MCF 10A (cell line): Measurements from ENCODE around the gene LCE1B. TPM values are rescaled to one million over a fixed set of nuclear protein-coding genes. Genes with fewer than 3 reads are reported as not detected.

Source experiments
- BruUV-seq: library from RNA; stranded (reverse); fragments of 400-500 nt; replicated peaks from 2 replicates; lab custom pipeline; 2021; lab: Mats Ljungman, UMichigan
- CTCF ChIA-PET: fragments of 300-600 bp; sonication (Branson Sonifier 250); formaldehyde crosslinking; extraction: SDS; loops from one replicate; lab custom pipeline; 2021; ENCODE audit warnings: antibody characterized with exemption, inconsistent platforms; lab: Yijun Ruan, JAX
- POLR2A ChIA-PET: fragments of 300-600, 350-650 bp; sonication (Branson Sonifier 250); formaldehyde crosslinking; extraction: SDS; loops from one replicate; lab custom pipeline; 2020; ENCODE audit warnings: antibody characterized with exemption, inconsistent platforms; lab: Yijun Ruan, JAX
- DNase-seq: peaks from one replicate; pipeline ENCODE4 v3.0.0-alpha.2; 2018; ENCODE audit not compliant: unreplicated experiment
- H3K27ac Mint-ChIP-seq: one replicate; pipeline ENCODE4 v1.8.0; 2022; ENCODE audit warnings: mild to moderate bottlenecking, low read depth, mixed read lengths; ENCODE audit not compliant: unreplicated experiment
- H3K27me3 Mint-ChIP-seq: one replicate; pipeline ENCODE4 v1.8.0; 2022; ENCODE audit warnings: mixed read lengths; ENCODE audit not compliant: insufficient read depth, unreplicated experiment
- H3K36me3 Mint-ChIP-seq: one replicate; pipeline ENCODE4 v1.8.0; 2022; ENCODE audit warnings: mild to moderate bottlenecking, moderate library complexity, mixed read lengths; ENCODE audit not compliant: insufficient read depth, unreplicated experiment
- H3K4me1 Mint-ChIP-seq: one replicate; pipeline ENCODE4 v1.8.0; 2022; ENCODE audit warnings: mixed read lengths; ENCODE audit not compliant: insufficient read depth, unreplicated experiment
- H3K4me3 Mint-ChIP-seq: one replicate; pipeline ENCODE4 v1.8.0; 2022; ENCODE audit warnings: mild to moderate bottlenecking, moderate library complexity, mixed read lengths; ENCODE audit not compliant: unreplicated experiment
- H3K9me3 Mint-ChIP-seq: one replicate; pipeline ENCODE4 v1.8.0; 2022; ENCODE audit warnings: mixed read lengths; ENCODE audit not compliant: unreplicated experiment
- CTCF ChIP-seq: fragments of 200-600 bp; IDR thresholded peaks from one replicate; pipeline ENCODE4 v1.8.0; 2022; ENCODE audit warnings: antibody characterized with exemption, mild to moderate bottlenecking; ENCODE audit not compliant: unreplicated experiment
- intact Hi-C: fragments of 100-400 bp; cut with micrococcal nuclease; formaldehyde crosslinking; loops from 2 replicates; pipeline ENCODE4 v1.14.1; 2022
- total RNA-seq: library from RNA; stranded (reverse); gene quantifications from 2 replicates; pipeline ENCODE4 v1.2.3, GENCODE V29; 2022

The LCE1B gene
- total RNA-seq, 1 experiment from 2014 or later, result 2.0 TPM

- no peak overlapping the region for H3K4me3 Mint-ChIP-seq
- H3K27ac Mint-ChIP-seq, result no peak overlapping the region
- POLR2A ChIA-PET, result no interaction called here
Measured at GRCh38 chr1:152858062-152858461, 46.3 kb downstream of the LCE1B start.

GRCh38 chr1:152859696-152860095 is 47.9 kb downstream of the LCE1B start, which contains the start of gene LCE7A:
TSS of gene LCE7A (plus strand) at chr1:152859996. CDS start at chr1:152860698, 702 bp downstream.
- Mint-ChIP-seq H3K27ac (no peak within 1 kb of the TSS), H3K4me1 (no peaks in the 10 kb centered on the region), H3K27me3 (no peaks in the 10 kb centered on the region), H3K9me3 (no peaks in the 10 kb centered on the region), H3K36me3 (no peaks in the 10 kb centered on the region), H3K4me3 (no peak within 1 kb of the TSS)
- CTCF ChIA-PET, result interaction anchor here (1.4 to 12.2 kb wide), 2 partner anchors 11 to 207 kb away, joined by 8 to 100 read pairs; no protein-coding TSS in a partner anchor
- intact Hi-C loops, result no loop called here
- POLR2A ChIA-PET, result interaction anchor here (0.6 kb wide), 2 partner anchors 73 to 455 kb away, joined by 3 read pairs; no protein-coding TSS in a partner anchor
- BruUV-seq, result no TSS peak
- DNase-seq, result no peak
- no peak for TF ChIP-seq CTCF

More at GRCh38 chr1:152858062-152858461, 46.3 kb downstream of the LCE1B start:
- CTCF ChIA-PET, result interaction anchor here (1.1 to 12.2 kb wide), 3 partner anchors 13 to 389 kb away, joined by 3 to 100 read pairs (median 8); no protein-coding TSS in a partner anchor
- H3K36me3 Mint-ChIP-seq, result no peaks in the 10 kb centered on the region
- BruUV-seq, result no TSS peak
- H3K9me3 Mint-ChIP-seq, result no peaks in the 10 kb centered on the region
- TF ChIP-seq CTCF, result no peak
- no peak for DNase-seq
- no peaks in the 10 kb centered on the region for H3K4me1 Mint-ChIP-seq
- intact Hi-C loops, result no loop called here
- no peaks in the 10 kb centered on the region for H3K27me3 Mint-ChIP-seq

- Mint-ChIP-seq H3K36me3 (no peaks in the 10 kb centered on the region), H3K27me3 (no peaks in the 10 kb centered on the region), H3K4me3 (no peak overlapping the region), H3K9me3 (no peaks in the 10 kb centered on the region), H3K4me1 (no peaks in the 10 kb centered on the region), H3K27ac (no peak overlapping the region)
- no TSS peak for BruUV-seq
- no peak for TF ChIP-seq CTCF
- intact Hi-C loops, result no loop called here
- ChIA-PET POLR2A (interaction anchor here (0.6 kb wide), 2 partner anchors 72 to 455 kb away, joined by 3 read pairs; no protein-coding TSS in a partner anchor), CTCF (interaction anchor here (0.7 to 12.2 kb wide), 5 partner anchors 11 to 367 kb away, joined by 3 to 100 read pairs (median 4); no protein-coding TSS in a partner anchor)
- DNase-seq, result no peak
Measured at GRCh38 chr1:152860129-152860528, 48.4 kb downstream of the LCE1B start.

- no peak for TF ChIP-seq CTCF
- Mint-ChIP-seq H3K27me3 (no peaks in the 10 kb centered on the region), H3K36me3 (no peaks in the 10 kb centered on the region), H3K4me1 (no peaks in the 10 kb centered on the region), H3K9me3 (no peaks in the 10 kb centered on the region), H3K4me3 (no peak overlapping the region), H3K27ac (no peak overlapping the region)
- intact Hi-C loops, result no loop called here
- no TSS peak for BruUV-seq
- DNase-seq, result no peak
- ChIA-PET POLR2A (no interaction called here), CTCF (interaction anchor here (1.0 to 12.2 kb wide), 5 partner anchors 10 to 366 kb away, joined by 3 to 100 read pairs (median 4); no protein-coding TSS in a partner anchor)
Measured at GRCh38 chr1:152861374-152861773, 49.6 kb downstream of the LCE1B start.

Other genes starting within 250 kb of the LCE1B start
- not detected in 2 replicates for gene LCE3E, start 245.2 kb upstream of the LCE1B start, total RNA-seq
- gene LCE3D, start 231.5 kb upstream of the LCE1B start, total RNA-seq, result 0.75 TPM in 1 of 2 replicates, not detected in the other
- gene LCE3C, start 211.7 kb upstream of the LCE1B start, total RNA-seq, result not detected in 2 replicates
- not detected in 2 replicates for gene LCE3B, start 198.2 kb upstream of the LCE1B start, total RNA-seq
- not detected in 2 replicates for gene LCE3A, start 188.9 kb upstream of the LCE1B start, total RNA-seq
- gene LCE2D, start 148.6 kb upstream of the LCE1B start, total RNA-seq, result not detected in 2 replicates
- not detected in 2 replicates for gene LCE2C, start 136.7 kb upstream of the LCE1B start, total RNA-seq
- gene LCE2B, start 125.8 kb upstream of the LCE1B start, total RNA-seq, result not detected in 2 replicates
- not detected in 2 replicates for gene LCE2A, start 113.6 kb upstream of the LCE1B start, total RNA-seq
- not detected in 2 replicates for gene LCE4A, start 103.8 kb upstream of the LCE1B start, total RNA-seq
- gene KPRP, start 53.9 kb upstream of the LCE1B start, total RNA-seq, result 0.12 and 0.25 TPM in 2 replicates
- gene LCE1F, start 36.8 kb upstream of the LCE1B start, total RNA-seq, result not detected in 2 replicates
- 1.3 and 1.9 TPM in 2 replicates for gene LCE1E, start 25.7 kb upstream of the LCE1B start, total RNA-seq
- gene LCE1D, start 15.2 kb upstream of the LCE1B start, total RNA-seq, result not detected in 2 replicates
- gene LCE1C, start 5.3 kb upstream of the LCE1B start, total RNA-seq, result 1.4 and 1.9 TPM in 2 replicates
- gene LCE1A, start 15.5 kb downstream of the LCE1B start, total RNA-seq, result not detected in 2 replicates
- gene LCE6A, start 30.9 kb downstream of the LCE1B start, total RNA-seq, result not detected in 2 replicates
- not detected in 2 replicates for gene LCE7A, start 48.0 kb downstream of the LCE1B start, total RNA-seq
- gene SMCP, start 66.4 kb downstream of the LCE1B start, total RNA-seq, result not detected in 2 replicates
- gene IVL, start 96.6 kb downstream of the LCE1B start, total RNA-seq, result 0.33 and 0.56 TPM in 2 replicates
- gene SPRR5, start 135.2 kb downstream of the LCE1B start, total RNA-seq, result not detected in 2 replicates
- not detected in 2 replicates for gene SPRR4, start 158.7 kb downstream of the LCE1B start, total RNA-seq
- gene SPRR1A, start 172.1 kb downstream of the LCE1B start, total RNA-seq, result not detected in 2 replicates
- gene SPRR3, start 189.8 kb downstream of the LCE1B start, total RNA-seq, result not detected in 2 replicates
- gene SPRR1B, start 219.2 kb downstream of the LCE1B start, total RNA-seq, result 3.5 and 4.0 TPM in 2 replicates
- 430 and 1,071 TPM in 2 replicates for gene SPRR2D, start 229.1 kb downstream of the LCE1B start, total RNA-seq
- 7.0 and 15.0 TPM in 2 replicates for gene SPRR2A, start 245.5 kb downstream of the LCE1B start, total RNA-seq